NAMALWA (cell line): ENCODE measurements around the gene CXCL9.
A peak's percentile ranks its signal among the peaks of the same experiment; 100 is the strongest.
"Not testable (repeated sequence)": the region's sequence is repeated elsewhere in the genome, so short reads cannot be mapped to it uniquely, and the experiment has no call there.

Source experiments
- DNase-seq: peaks from one replicate; pipeline ENCODE4 v3.0.0-alpha.2; 2015; ENCODE audit warnings: low spot score

CXCL9 gene

GRCh38 chr4:76011700-76012387, 4.5 kb upstream of the CXCL9 start:
- no peak for DNase-seq

DNA sequence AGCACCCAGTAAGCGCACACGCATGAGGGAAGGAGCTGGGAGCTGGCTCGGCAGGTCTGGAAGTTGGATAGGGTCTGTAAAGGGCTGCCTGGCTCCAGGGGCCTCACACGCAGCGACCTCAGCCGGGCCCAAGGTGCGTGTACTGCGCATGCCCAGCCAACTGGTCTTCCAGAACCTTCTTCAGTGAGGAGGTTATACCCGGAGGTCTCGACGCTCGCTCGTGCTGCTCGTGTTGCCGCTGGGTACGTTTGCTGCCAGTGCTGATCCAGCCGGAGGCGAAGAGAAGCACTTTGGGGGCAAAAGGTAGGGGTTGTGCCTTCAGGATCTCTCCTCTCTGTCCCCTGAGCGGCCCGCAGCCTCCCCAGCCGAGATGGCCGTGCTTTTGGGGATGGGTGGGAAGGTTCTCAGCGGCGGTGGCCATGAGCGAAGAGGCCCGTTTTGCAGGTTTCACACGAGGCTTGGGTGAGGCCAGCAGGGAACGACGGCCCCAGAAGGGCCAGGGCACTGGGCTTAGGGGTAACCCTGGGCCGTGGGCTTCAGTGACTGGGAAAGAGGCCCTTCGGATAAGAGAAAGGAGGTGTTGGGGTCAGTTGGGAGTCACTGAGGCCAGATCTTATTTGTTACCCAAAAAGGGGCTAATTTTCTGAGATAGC, 3.8 kb upstream of the CXCL9 start:
- DNase-seq, result no peak

DNA sequence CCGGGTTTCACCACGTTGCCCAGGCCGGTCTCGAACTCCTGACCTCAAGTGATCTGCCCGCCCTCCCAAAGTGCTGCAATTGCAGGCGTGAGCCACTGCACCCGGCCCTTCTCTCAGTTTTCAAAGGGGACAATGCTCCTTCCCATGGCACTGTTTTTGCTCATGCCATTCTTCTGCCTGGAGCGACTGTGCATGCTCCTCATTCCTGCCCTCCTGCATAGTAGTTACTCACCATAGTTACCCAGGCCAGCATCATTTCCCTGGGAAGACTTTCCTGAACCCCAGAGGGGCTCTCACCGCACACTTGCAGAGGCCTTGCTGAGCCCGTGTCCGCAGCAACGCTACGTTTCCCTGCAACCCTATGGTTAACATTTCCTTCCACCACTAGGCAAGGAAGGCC, 3.3 kb upstream of the CXCL9 start:
- no peak for DNase-seq

GRCh38 chr4:76009311-76009710, 2.0 kb upstream of the CXCL9 start:
- no peak for DNase-seq

DNA sequence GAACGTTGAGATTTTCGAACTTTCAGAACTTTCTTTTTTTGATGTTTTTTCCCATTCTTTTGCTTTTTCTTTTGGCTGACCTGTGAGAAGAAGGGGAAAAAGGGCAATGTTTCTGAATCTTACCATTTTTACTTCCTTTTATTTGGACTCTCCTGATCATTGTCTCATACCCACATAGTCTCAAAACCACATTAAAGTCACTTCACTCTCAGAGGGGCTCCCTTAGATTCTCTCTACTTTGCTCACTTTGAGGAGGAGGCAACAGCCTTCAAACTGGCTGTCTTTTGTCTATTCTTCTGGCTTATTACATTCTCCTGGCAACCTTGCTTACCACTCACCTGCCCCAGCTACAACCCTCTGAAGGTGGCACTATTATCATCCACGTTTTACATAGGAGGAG, 3.7 kb downstream of the CXCL9 start:
- no peak for DNase-seq

DNA sequence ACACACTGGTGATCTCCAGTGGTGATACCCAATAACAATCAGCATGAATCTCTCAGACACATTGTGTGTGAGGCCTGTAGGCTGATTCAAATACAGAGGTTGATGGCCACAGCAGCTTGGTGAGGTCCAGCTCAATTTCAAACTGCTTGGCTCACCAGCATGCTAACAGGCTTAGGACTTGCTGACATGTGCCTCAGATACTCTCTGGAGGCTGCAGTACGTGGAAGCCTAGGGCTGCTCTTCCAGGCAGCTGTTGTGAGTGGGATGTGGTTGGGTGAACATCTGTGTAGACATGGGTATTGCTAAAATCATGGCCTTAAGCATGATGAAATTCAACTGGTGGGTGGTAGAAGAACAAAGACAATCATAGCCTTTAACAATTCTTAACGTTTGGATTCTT, 4.3 kb downstream of the CXCL9 start:
- DNase-seq, result no peak

- no peak for DNase-seq
Measured at GRCh38 chr4:76002176-76002575, 5.1 kb downstream of the CXCL9 start.

DNA sequence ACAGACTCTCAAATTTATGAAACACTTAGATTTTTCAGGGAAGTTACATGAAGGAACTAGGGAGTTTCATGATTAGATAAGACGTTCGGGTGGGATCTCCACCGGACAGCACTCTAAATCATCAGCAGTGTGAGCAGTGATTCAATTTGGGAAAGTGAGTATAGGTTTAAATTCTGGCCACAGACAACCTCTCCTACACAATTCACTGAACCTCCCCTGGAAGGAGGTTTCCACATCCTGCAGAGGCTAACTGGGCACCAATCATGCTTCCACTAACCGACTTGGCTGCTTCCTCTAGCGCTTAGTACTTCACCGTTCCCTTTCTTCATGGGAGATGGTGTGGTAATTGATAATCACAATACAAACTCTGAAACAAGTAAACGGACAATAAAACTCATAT, 5.6 kb downstream of the CXCL9 start:
- DNase-seq, result no peak

- DNase-seq, result no peak
Measured at GRCh38 chr4:76000279-76000678, 7.0 kb downstream of the CXCL9 start.

- not testable (repeated sequence) for DNase-seq
Measured at GRCh38 chr4:75998525-75999147, 8.7 kb downstream of the CXCL9 start.

DNA sequence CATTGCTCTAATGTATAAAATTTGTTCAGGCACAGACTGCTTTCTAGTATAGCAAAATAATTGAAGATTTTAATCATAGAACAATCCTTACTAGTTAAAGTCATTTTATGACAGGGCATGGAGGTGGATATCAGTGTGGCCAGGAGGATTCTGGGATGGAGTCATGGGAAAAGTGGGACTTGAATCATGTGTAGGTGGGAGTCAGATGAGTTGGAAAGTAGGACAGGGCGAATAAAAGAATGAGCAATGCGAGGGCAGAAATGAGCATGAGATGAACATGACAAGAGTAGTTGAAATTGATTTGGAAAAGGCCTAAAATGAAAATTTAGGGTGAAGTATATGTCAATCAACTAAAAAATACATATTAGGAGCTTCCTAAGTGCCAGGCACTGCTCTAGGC, 9.4 kb downstream of the CXCL9 start:
- DNase-seq, result no peak

GRCh38 chr4:75997081-75997480, 10.2 kb downstream of the CXCL9 start:
- DNase-seq, result no peak

DNA sequence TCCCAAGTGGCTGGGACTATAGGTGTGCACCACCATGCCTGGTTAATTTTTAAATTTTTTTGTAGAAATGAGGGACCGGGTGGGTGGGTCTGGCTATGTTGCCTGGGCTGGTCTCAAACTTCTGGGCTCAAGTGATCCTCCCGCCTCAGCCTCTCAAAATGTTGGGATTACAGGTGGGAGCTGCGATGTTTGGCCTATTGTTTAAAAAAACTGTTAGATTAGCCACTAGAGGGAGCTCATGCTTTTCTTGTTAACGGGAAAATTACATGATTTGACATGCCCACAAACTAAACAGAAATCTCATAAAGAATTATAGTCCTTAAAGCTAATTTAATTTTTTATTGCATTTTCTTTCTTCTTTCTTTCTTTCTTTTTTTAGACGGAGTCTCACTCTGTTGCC, 11.6 kb downstream of the CXCL9 start:
- peak; percentile 70 for DNase-seq

- no peak for DNase-seq
Measured at GRCh38 chr4:75992462-75992861, 14.8 kb downstream of the CXCL9 start.

- DNase-seq, result peak; percentile 31
Measured at GRCh38 chr4:75989846-75990528, 17.3 kb downstream of the CXCL9 start.

- no peak for DNase-seq
Measured at GRCh38 chr4:75985116-75985515, 22.2 kb downstream of the CXCL9 start.

DNA sequence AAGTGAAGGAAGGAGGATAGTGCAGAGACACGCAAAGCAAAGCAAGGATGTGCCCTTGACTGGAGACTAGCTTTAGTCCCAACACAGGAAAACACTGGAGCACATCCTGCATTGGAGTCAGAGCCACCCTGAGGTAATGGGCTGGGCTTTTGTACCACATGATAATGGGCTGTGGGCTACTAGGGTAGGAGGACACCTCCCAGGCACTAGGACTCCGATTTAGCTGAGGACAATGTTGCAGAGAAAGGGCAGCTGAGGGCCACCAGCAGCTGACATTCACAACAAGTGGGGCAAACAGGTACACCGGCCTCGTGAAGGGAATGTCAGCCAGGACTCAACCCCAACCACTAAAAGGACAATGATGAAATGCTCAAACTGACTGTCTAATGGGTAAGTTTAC, 26.7 kb downstream of the CXCL9 start:
- DNase-seq, result no peak

GRCh38 chr4:75976177-75976576, 31.1 kb downstream of the CXCL9 start:
- DNase-seq, result no peak

GRCh38 chr4:75973766-75974165, 33.5 kb downstream of the CXCL9 start:
- no peak for DNase-seq

DNA sequence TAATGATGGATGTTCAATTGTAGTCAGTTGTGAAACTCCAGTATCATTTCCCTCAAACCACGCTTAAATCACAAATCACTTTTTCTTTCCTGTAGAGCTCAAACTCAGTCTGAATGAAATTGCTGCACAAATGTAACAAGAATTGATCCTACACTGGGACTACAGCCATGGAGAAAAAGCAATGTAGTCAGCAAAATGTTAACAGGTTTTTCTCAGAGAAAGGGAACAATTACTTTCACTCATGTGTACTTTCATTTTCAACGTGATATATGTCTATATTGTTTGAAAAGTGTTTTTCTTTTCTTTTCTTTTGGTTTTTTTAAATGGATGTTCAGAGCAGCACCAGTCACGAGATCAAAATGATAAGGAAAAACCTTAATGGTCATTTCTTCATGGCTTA, 39.2 kb downstream of the CXCL9 start:
- DNase-seq, result no peak

DNA sequence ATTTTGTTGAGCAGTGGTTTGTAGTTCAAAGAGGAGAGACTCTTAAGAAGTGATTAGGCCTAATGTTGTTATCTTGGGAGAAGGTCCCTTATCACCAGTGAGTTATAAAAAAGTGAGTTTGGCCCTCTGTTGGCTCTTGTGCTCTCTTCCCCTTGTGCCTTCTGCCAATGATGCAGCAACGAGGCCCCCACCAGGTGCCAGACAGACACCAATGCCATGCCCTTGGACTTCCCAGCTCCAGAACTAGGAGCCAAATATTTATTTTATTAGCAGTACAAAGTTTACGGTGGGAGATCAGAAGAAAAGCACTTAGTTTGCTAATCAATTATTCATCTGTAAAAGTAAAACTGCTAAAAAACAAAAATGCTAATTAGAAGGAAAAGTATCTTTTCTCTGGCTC, 43.8 kb downstream of the CXCL9 start:
- no peak for DNase-seq

DNA sequence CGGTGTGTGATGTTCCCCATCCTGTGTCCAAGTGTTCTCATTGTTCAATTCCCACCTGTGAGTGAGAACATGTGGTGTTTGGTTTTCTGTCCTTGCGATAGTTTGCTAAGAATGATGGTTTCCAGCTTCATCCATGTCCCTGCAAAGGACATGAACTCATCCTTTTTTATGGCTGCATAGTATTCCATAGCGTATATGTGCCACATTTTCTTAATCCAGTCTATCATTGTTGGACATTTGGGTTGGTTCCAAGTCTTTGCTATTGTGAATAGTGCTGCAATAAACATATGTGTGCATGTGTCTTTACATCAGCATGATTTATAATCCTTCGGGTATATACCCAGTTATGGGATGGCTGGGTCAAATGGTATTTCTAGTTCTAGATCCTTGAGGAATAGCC, 45.2 kb downstream of the CXCL9 start:
- DNase-seq, result not testable (repeated sequence)

DNA sequence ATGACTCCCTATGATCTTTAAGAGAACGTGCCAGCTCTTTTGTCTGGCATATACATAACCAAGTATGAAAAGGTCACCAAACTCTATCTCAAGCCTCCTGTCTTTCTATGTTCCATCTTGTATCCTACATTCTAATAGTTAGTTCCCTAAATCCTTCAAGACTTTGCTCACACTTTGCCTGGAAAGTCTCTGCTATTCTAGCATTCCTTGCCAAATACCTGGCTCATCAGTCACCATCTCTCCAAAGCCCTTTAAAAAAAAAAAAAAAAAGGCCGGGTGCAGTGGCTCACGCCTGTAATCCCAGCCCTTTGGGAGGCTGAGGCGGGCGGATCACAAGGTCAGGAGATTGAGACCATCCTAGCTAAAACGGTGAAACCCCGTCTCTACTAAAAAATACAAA, 48.8 kb downstream of the CXCL9 start:
- not testable (repeated sequence) for DNase-seq
